ELR (cell line): ENCODE measurements around the gene OR8B3.
A peak's percentile ranks its signal among the peaks of the same experiment; 100 is the strongest.
"Not testable (repeated sequence)": the region's sequence is repeated elsewhere in the genome, so short reads cannot be mapped to it uniquely, and the experiment has no call there.

Source experiments
- DNase-seq: peaks from one replicate; pipeline ENCODE4 v3.0.0-alpha.2; 2015; ENCODE audit warnings: low read depth

OR8B3 gene

GRCh38 chr11:124398924-124399323 is at the start of gene OR8B3:
Gene OR8B3, minus strand, starts transcription at chr11:124399024. Its CDS starts 1,673 bp downstream, at chr11:124397351.
- no peak for DNase-seq

GRCh38 chr11:124446916-124447315 is 48.1 kb upstream of the OR8B3 start:
- DNase-seq = peak; percentile 6

- DNase-seq = no peak
These were observed 46.9 kb upstream of the OR8B3 start, which contains the start of gene OR8B8 for GRCh38 chr11:124445646-124446150. Gene OR8B8, minus strand, starts transcription at chr11:124445696. Its CDS starts 4,611 bp downstream, at chr11:124441085.

- DNase-seq = no peak
These were observed 44.0 kb upstream of the OR8B3 start for GRCh38 chr11:124442847-124443246.

GRCh38 chr11:124442442-124442841 is 43.6 kb upstream of the OR8B3 start:
- no peak for DNase-seq

GRCh38 chr11:124441519-124441918 is 42.7 kb upstream of the OR8B3 start:
- DNase-seq = no peak

- DNase-seq = no peak
These were observed 42.3 kb upstream of the OR8B3 start for GRCh38 chr11:124441081-124441480.

- no peak for DNase-seq
These were observed 41.8 kb upstream of the OR8B3 start for GRCh38 chr11:124440608-124441007.

GRCh38 chr11:124434699-124435098 is 35.9 kb upstream of the OR8B3 start:
- no peak for DNase-seq

GRCh38 chr11:124429599-124429998 is 30.8 kb upstream of the OR8B3 start:
- no peak for DNase-seq

- no peak for DNase-seq
These were observed 25.6 kb upstream of the OR8B3 start, which contains the start of gene OR8B4 for GRCh38 chr11:124424384-124424921. Gene OR8B4, minus strand, starts transcription at chr11:124424871. Its CDS starts 0 bp downstream, at chr11:124424871.

- DNase-seq = no peak
These were observed 22.2 kb upstream of the OR8B3 start for GRCh38 chr11:124421043-124421442.

GRCh38 chr11:124415356-124415923 is 16.6 kb upstream of the OR8B3 start:
- DNase-seq = peak; percentile 71

GRCh38 chr11:124409906-124410305 is 11.1 kb upstream of the OR8B3 start:
- DNase-seq = no peak

GRCh38 chr11:124405581-124405980 is 6.8 kb upstream of the OR8B3 start:
- DNase-seq = peak; percentile 83

- DNase-seq = not testable (repeated sequence)
These were observed 4.4 kb upstream of the OR8B3 start for GRCh38 chr11:124403186-124403585.

- DNase-seq = peak; percentile 89
These were observed 3.6 kb upstream of the OR8B3 start for GRCh38 chr11:124402326-124402922.

- not testable (repeated sequence) for DNase-seq
These were observed 2.0 kb downstream of the OR8B3 start for GRCh38 chr11:124396847-124397246.

GRCh38 chr11:124394408-124394807 is 4.4 kb downstream of the OR8B3 start:
- DNase-seq = peak; percentile 63

GRCh38 chr11:124384399-124384798 is 14.4 kb downstream of the OR8B3 start, which contains the start of gene OR8B2:
Gene OR8B2, minus strand, starts transcription at chr11:124384499. Its CDS starts 1,156 bp downstream, at chr11:124383343.
- no peak for DNase-seq

GRCh38 chr11:124382857-124383256 is 16.0 kb downstream of the OR8B3 start:
- not testable (repeated sequence) for DNase-seq

- DNase-seq = peak; percentile 4
These were observed 18.2 kb downstream of the OR8B3 start for GRCh38 chr11:124380585-124380984.

GRCh38 chr11:124376280-124376679 is 22.5 kb downstream of the OR8B3 start:
- no peak for DNase-seq
